Brain microvascular endothelial cell (primary cell): Measurements from ENCODE around the gene ADGRB3.

Source experiments
- DNase-seq: peaks from one replicate; pipeline ENCODE4 v3.0.0-alpha.2; 2020
- H3K27ac ChIP-seq: fragments of 250-450 bp; sonication (Bioruptor Pico); 2 replicates; pipeline ENCODE4 v1.5.1; 2020; ENCODE audit warnings: mild to moderate bottlenecking, moderate library complexity
- H3K27me3 ChIP-seq: fragments of 250-450 bp; sonication (Bioruptor Pico); replicated peaks from 2 replicates; pipeline ENCODE4 v1.5.1; 2020; ENCODE audit warnings: mild to moderate bottlenecking
- H3K36me3 ChIP-seq: fragments of 250-450 bp; sonication (Bioruptor Pico); replicated peaks from 2 replicates; pipeline ENCODE4 v1.5.1; 2020; ENCODE audit warnings: mild to moderate bottlenecking
- H3K4me3 ChIP-seq: 2 replicates; pipeline ENCODE4 v1.5.1; 2011; ENCODE audit warnings: low read depth, mild to moderate bottlenecking, control low read depth, low read length, moderate library complexity
- in situ Hi-C: cut with HindIII; loops from 2 replicates; pipeline ENCODE4 v1.10.0; 2017; ENCODE audit warnings: low sequenced_read_pairs, low pct_ligation_motif_present
- TF ChIP-seq, protein P1 (sequence below): IDR thresholded peaks from 2 replicates; pipeline ENCODE4 v1.5.1; 2011; ENCODE audit warnings: low read depth, mild to moderate bottlenecking, moderate library complexity, low read length, control low read depth, inconsistent platforms; ENCODE audit errors: missing control alignments

The ADGRB3 gene

DNA sequence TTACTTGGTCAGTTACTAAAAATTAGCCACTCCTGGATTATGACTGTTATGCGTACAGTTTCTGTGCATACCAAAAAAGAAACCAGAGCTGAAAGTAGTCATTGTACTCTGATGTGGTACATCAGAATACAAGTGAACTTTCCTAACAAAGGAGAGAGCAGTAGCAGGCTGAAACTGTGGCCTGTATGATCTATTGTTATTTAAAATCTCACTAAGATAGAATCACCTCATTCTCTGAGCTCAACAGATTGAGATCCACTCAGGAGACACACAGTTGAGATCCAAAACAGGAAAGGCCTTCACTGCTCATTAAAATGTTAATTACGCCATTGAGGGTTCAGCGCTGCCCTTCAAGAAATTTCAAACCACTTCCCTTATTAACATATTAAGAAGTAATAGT, 585.3 kb downstream of the ADGRB3 start:
- H3K4me3 ChIP-seq: no peak overlapping the region
- H3K27ac ChIP-seq: no peak overlapping the region
- in situ Hi-C loops: no loop called here
- no peak for DNase-seq
- H3K36me3 ChIP-seq: no peaks in the 10 kb centered on the region
- TF ChIP-seq, protein P1, sequence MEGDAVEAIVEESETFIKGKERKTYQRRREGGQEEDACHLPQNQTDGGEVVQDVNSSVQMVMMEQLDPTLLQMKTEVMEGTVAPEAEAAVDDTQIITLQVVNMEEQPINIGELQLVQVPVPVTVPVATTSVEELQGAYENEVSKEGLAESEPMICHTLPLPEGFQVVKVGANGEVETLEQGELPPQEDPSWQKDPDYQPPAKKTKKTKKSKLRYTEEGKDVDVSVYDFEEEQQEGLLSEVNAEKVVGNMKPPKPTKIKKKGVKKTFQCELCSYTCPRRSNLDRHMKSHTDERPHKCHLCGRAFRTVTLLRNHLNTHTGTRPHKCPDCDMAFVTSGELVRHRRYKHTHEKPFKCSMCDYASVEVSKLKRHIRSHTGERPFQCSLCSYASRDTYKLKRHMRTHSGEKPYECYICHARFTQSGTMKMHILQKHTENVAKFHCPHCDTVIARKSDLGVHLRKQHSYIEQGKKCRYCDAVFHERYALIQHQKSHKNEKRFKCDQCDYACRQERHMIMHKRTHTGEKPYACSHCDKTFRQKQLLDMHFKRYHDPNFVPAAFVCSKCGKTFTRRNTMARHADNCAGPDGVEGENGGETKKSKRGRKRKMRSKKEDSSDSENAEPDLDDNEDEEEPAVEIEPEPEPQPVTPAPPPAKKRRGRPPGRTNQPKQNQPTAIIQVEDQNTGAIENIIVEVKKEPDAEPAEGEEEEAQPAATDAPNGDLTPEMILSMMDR: no peak
- no peaks in the 10 kb centered on the region for H3K27me3 ChIP-seq

DNA sequence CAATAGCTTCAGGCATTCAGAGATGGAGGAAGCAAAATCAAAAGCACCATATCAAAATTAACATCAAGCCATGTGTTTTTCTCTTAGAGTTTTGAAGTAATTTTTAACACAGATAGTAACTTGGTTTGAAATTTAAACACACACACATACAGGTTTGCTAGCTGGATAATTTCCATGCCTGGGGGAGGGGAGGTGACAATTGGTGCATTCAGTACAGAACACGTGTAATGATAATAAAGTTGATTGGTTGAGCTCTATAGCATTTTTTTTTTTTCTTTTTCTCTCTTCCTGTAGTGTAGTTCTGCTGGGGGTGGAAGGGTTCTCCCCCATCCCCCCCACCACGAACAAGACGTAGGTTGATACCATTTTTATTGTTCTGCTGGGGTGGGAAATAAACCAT, 596.9 kb downstream of the ADGRB3 start:
- no peak overlapping the region for H3K4me3 ChIP-seq
- H3K36me3 ChIP-seq: no peaks in the 10 kb centered on the region
- no peak for DNase-seq
- in situ Hi-C loops: no loop called here
- H3K27ac ChIP-seq: no peak overlapping the region
- TF ChIP-seq, protein P1: no peak
- no peaks in the 10 kb centered on the region for H3K27me3 ChIP-seq

DNA sequence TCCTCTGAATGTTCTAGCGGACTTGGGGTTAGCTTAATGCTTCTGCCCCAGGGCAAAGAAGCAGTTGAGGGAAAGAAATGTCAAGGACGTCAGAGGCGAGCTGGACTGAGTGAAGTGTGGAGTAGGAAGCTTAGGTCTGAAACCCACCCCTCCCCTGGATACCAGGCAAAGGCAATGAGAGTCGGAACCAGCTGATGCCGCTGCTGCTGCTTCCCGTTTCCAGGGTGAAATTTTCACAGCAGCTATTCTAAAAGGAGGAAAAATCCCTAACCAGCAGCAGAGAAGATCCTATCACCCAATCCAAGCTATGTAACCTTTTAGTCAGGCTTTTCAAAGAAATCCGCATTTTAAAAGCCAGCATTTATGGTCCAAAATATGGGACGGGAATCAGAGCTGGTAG, 597.4 kb downstream of the ADGRB3 start:
- Histone ChIP-seq H3K27me3 (no peaks in the 10 kb centered on the region), H3K27ac (no peak overlapping the region), H3K36me3 (no peaks in the 10 kb centered on the region), H3K4me3 (no peak overlapping the region)
- TF ChIP-seq, protein P1: no peak
- in situ Hi-C loops: no loop called here
- no peak for DNase-seq

DNA sequence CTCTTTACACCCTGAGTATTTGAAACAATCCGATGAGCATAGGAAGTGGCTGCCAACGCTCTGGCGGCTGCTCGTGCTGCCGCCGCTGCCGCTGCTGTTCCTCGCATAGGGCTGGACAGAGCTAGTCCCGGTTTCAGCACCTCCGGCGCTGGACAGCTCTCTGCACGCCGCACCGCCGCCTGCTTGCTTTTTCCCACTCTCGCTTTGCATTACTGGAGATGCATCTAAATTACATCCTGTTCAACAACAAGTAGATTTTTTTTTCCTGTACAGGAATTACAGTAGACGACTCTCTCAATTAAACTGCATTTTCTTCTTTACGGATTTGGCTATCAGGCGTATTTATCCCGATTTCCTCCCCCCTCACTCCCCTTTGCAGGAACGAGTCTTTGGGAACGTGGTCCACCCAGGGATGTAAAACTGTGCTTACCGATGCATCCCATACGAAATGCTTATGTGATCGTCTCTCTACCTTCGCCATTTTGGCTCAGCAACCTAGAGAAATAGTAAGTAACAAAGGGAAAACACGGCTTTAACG, 597.9 kb downstream of the ADGRB3 start:
- TF ChIP-seq, protein P1: peak; percentile 7
- in situ Hi-C loops: no loop called here
- H3K27ac ChIP-seq: no peak overlapping the region
- peak; percentile 71 for DNase-seq
- H3K4me3 ChIP-seq: no peak overlapping the region
- H3K36me3 ChIP-seq: no peaks in the 10 kb centered on the region
- no peaks in the 10 kb centered on the region for H3K27me3 ChIP-seq

DNA sequence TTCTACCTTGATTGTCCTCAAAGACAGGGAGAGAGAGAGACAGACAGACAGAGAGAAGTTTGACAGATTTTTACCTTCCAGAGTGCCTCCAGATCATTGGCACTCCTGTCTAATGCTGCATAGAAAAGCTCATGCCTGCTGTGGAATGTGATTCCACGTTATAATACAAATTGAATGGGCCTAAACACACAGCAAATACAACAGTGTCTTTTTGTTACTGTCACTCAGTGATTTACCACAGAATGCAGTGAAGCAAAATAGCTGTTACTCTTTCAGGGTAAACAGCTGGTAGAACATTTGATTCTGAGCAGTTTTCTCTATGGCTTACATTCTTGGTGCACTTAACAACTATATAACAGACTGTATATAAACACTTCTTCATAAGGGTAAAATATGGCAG, 603.0 kb downstream of the ADGRB3 start:
- Histone ChIP-seq H3K27ac (no peak overlapping the region), H3K27me3 (no peaks in the 10 kb centered on the region), H3K4me3 (no peak overlapping the region), H3K36me3 (no peaks in the 10 kb centered on the region)
- in situ Hi-C loops: no loop called here
- TF ChIP-seq, protein P1: no peak
- no peak for DNase-seq

DNA sequence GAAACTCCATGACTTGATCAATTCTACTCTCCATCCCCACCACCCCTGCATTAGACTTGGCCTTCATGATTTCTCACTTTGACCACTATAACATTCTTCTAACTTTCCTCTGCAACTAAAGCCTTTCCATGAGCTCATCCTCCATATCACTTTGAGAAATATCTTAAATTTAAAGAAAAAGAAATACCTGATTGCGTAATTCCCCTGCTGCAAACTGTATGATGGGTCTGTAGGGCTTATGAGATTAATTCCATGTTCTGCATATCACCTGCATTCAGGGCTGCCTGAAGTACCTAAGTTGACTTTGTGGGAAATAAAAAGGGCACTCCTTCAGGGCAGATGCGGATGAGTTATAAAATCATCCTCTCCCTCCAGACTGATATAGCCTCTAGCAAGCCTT, 611.9 kb downstream of the ADGRB3 start:
- in situ Hi-C loops: no loop called here
- TF ChIP-seq, protein P1: no peak

More for the DNA sequence above, 611.9 kb downstream of the ADGRB3 start:
- no peak overlapping the region for H3K27ac ChIP-seq
- no peaks in the 10 kb centered on the region for H3K36me3 ChIP-seq
- no peaks in the 10 kb centered on the region for H3K27me3 ChIP-seq
- DNase-seq: no peak
- no peak overlapping the region for H3K4me3 ChIP-seq
